Measurements from ENCODE around the gene MAN2A1.

MAN2A1 gene

DNA sequence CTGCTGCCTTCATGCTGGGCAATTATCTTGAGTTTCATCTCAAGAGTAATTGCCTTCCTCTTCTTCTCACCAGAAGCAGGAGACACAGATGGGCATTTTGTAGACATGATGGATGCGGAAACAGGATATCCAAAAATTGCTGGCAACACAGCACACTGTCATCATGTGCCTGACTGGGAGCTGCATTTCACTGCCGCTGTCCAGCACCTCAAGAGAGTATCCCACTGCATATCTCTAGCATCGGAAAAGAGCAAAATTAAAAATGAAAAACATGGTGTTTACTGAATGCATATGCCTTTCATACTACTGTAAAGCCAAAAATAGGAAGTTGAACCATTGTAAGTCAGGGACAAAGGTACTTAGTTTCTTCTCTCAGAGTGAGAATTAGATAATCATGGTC lies 210.7 kb downstream of the MAN2A1 start:
- no peak for DNase-seq (ENCODE audit: low read depth in 1 of 2, low spot score in 1 of 2)

DNA sequence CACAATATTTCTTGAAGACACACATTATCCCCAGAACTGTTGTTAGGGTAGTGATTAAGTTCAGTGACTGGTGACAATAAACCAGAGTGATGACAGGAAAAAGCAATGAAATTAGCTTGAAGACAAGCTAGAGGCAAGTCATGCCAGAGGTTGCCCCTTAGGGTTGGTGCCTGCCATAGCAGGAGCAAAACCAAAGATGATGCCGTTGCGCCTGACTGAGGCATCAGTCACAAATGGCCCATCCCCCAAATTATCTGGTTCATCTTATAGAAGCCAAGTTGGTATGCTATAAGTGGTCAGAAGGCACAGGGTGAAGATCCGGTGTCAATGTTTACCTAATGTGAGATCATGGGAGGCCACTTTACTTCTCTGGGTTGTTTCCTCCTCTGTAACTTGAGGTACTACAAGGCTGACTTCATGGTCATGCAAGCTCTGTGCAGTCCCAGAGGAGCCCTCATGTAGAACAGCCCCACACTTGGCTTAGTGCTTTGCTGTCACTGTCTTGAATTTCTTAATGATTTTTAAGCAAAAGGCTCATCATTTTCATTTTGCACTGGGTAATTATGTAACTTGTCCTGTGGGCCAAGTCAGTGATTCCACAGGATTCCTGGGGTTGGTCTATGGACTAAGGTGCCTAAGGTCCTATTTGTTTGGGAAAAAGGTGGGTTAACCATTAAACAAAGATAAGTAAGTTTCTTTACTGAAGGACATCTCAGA lies 211.3 kb downstream of the MAN2A1 start:
- DNase-seq (ENCODE audit: low read depth in 1 of 2, low spot score in 1 of 2) = no peak

DNA sequence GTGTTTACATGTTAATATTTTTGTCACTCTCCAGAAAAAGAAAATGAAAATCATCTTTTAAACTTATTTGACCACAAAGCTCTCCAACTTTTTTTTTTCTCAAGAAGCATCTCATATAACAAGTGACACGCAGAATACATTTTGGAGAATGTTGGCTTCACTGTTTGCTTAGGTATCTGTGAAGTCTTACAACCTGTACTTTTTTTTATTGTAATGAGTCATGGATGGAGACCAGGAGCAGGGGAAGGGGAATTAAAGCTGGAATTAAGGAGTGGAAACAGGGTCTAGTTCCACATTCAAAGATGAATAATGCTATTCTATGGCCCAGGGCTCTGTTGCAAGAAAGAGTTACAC lies 211.9 kb downstream of the MAN2A1 start:
- DNase-seq (ENCODE audit: low read depth in 1 of 2, low spot score in 1 of 2) = no peak

DNA sequence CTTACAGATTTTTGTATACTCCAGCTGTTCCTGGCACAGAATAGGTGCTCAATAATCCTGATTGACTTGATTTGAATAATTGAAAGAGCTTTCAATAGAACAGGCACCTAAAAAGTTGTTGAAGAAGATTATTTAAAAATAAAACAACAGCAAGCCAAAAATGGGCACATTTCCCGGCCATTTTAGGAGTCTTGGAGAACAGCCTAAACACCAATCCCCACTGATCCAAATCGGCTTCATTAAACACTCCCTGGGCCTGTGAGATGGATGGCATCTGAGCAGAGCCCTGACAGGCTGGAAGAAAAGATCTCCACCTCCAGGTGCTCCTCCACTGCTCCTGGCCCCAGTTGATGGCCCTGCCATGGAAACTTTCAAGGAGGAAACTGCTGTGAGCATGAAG lies 213.3 kb downstream of the MAN2A1 start:
- no peak for DNase-seq (ENCODE audit: low read depth in 1 of 2, low spot score in 1 of 2)

DNA sequence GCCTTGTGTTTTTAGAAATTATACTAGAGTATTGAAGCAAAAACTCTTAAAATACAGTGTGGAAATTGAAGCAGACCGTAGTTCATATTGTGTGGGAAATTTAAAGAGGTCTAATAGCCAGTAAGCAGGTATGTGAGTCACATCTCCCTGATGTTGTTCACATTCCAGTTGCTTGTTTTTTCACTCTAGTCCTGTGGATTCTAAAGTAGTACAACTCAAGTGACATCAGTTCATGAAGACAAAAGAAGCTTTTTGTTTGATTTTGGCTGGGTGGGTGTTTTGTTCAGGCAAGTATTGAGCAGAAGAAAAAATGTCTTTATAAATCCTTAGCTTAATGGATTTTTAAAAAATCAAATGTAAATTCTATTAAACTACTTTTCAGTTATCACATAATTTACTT lies 216.2 kb downstream of the MAN2A1 start:
- no peak for DNase-seq (ENCODE audit: low read depth in 1 of 2, low spot score in 1 of 2)

DNA sequence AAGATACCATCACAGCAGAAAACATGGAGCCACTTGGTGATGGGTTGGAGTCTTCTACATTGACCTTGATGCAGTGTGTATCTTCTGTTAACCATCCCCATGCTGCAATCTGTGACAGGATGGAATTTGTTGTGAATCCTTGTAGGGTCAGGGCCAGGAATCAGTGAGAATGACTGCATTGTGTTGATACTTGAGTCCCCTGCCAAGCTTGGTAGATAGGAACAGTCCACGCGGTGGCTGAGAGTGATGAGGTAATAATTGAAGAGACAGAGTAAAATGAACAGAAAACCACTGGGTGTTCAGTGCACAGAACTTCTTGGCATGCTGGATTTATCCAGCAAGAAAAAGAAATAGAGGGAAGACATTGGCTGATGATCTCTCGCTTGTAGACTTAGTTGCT lies 217.5 kb downstream of the MAN2A1 start:
- DNase-seq (ENCODE audit: low read depth in 1 of 2, low spot score in 1 of 2) = no peak

DNA sequence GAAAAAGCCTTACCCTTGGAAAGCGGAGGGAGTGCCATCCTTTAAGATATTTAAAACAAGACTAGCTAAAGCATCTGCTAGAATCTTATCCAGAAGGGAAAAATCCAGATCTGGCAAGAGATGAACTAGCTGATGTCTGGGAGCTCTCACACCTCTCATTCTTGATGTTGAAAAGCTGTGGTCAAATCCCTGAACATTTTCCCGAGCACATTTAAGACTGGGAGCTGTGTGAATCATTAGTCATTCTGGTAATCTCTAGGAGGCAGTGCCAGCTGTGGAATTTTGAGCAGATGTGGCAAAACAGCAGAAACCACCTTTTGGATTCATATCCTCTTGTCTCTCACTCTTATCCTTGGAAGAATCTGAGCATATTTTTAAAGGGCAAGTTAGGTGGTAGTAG lies 218.0 kb downstream of the MAN2A1 start:
- no peak for DNase-seq (ENCODE audit: low read depth in 1 of 2, low spot score in 1 of 2)

DNA sequence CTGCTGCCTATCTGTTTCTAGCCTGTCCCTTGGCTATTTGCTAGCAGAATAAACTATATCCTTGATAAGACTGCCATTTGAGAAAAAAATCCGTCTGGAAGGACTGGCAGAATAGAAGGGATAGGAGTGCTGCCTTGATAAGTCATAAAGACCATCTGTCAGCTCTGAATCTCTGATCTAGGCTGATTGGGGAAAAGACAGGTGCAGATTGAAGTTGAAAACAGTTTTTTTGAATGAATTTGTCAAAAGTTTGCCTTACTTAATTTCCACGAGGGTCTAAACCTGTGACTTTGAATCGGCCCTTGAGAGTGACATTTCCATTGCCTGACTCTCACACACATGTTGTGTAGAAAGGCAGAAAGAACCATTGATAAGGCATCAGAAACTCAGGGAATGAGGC lies 218.6 kb downstream of the MAN2A1 start:
- DNase-seq (ENCODE audit: low read depth in 1 of 2, low spot score in 1 of 2) = no peak

DNA sequence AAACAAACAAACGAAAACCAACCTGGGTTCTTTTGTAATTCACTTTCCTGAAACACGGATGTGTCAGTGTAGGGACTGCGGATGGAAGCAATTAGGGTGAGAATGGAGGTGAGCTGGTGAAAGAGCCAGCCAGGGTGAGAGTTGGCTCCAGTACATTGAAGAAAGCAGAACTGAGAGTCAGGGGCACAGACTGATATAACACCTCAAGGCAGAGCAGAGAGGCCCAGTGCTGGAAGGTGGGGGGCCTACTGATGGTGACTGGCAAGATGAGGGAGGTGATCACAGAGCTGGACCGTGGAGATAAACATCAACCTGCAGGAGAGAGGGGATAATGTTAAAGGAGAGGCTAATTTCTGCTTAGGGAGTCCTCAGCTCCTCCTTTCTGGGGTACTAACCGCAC lies 221.1 kb downstream of the MAN2A1 start:
- no peak for DNase-seq (ENCODE audit: low read depth in 1 of 2, low spot score in 1 of 2)

DNA sequence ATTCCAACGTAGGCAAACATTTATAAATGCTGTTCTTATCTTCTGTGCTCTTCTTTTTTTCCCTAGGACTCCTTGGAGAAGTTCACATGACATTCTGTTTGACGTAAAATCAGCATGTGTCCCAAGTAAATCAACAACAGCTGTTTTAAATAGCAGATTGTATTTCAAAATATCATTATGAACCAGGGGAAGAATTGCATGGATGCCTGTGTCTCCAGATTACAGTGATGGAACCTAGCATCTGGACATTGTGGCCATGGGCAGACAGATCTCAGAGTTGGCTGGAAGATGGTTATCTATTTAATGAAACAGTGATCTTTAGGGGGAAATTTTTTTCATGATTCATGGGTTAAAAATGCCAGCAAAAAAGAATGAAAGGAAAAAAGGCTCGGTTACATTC lies 222.0 kb downstream of the MAN2A1 start:
- DNase-seq (ENCODE audit: low read depth in 1 of 2, low spot score in 1 of 2) = no peak

DNA sequence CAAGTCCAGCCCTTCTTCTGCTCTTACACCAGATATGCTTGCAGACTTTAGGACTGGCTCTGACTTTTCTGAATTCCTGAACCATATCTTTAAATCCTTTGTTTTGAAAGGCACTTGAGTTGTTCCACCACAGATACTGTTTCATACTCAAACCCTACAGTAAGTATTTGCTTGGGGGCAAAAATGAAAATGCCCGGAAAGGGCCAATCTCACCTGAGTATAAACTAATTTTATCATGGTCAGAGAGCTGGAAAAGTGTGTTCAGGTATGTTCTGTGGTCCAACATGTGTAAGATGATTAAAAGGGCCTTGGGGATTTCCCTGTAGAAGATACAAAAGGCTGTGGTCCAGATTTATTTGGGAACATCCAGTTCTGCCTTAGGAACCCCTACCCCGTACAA lies 225.2 kb downstream of the MAN2A1 start:
- DNase-seq (ENCODE audit: low read depth in 1 of 2, low spot score in 1 of 2) = no peak

DNA sequence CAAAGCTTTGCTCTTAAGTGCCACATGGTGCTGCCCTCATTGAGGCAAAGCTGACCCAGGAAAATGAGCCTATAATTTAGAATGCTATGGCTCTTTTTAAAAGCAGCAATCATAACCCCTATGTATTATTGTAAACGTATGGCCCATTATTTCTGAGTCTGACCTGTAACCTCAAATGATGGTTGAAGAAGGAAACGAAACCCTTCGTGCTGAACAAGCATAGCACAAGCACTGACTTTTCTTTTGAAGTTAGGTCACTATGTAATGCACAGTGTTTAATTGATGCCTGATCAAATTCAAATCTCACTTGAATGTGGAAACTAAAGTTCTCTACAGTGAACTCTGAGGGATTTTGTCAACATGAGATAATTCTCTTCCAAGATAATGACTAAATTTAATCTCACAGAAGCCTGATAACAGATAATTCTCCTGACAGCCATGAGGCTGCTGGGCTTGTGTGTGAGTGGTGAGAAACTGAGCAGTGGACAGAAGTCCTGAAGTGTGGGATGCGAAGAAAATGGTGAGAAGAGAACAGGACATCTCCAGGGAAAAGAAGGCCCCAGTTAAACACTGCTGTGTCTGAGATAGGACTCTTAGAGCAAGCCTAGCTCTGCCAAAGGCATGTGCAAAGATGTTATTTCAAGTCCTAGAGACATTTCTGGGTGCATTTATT lies 226.9 kb downstream of the MAN2A1 start:
- DNase-seq (ENCODE audit: low read depth in 1 of 2, low spot score in 1 of 2) = no peak

Measured in activated CD4-positive, alpha-beta T cell treated with anti-CD3 and anti-CD28 coated beads, Interleukin-2, amount 50 U/mL, for 24 hours (primary cell).